Measurements from ENCODE around the gene PROB1. TPM values are rescaled to one million over a fixed set of nuclear protein-coding genes. Genes with fewer than 3 reads are reported as not detected.

PROB1 gene
- total and polyA plus RNA-seq, 2 of the 13 experiments (the other 11 are each of a cell fraction or from before 2014, with no cell fraction given): 0.69 to 1.1 TPM

DNA sequence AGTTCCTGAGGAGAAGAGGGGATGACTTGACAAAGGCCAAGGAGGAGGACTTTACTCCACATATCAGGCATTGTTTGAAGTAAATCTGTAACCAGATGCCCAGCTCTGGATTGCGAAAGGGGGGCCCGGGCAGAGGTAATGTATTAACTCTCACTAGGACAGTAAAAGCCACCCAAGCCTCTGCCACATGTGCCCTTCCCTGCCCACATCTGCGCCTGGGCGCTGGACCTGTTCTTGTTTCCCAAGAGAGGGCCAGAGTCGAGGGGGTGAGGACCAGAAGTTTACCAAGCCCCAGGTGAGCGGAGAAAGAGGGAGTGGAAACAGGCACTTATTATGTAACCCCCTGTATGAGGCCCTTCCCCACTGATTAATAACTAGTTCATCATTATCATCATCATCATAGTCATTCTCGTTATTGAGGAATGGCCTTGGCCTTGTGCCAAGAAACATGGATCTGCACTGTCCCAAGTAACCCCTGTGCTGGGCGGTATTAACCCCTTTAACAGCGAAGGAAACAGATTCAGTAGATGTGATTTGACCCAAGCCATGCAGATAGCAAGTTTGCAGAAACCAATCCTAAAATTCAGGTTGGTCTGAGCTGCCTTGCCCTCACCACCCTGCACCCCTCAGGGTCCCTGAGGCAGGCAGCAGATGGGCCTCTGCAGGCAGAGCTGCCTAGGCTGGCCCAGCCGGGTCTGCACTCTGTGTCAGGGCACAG is 11.5 kb downstream of the PROB1 start, which contains the start of gene SLC23A1 (continued):
- TF ChIP-seq ZNF687 (CRISPR knock-in tag; IDR thresholded peaks at IDR 0.05): peak; percentile 33; the same call in 1 of the 2 replicates
- TF ChIP-seq LCORL (IDR thresholded peaks at IDR 0.05): peak; percentile 40; the same call in 1 of the 2 replicates
- TF ChIP-seq LCORL (CRISPR knock-in tag; IDR thresholded peaks at IDR 0.05): 0 out of 2 replicates have a peak, but pooled peaks have one; percentile 8
- TF ChIP-seq HOXA5 (CRISPR knock-in tag; IDR thresholded peaks at IDR 0.05): no peak
- TF ChIP-seq TMF1 (CRISPR knock-in tag; IDR thresholded peaks at IDR 0.05; ENCODE audit: low read depth): no peak
- peak; percentile 42; the same call in 1 of the 2 replicates for TF ChIP-seq HDAC2 (CRISPR knock-in tag; IDR thresholded peaks at IDR 0.05)
- no peak for TF ChIP-seq EHMT2 (IDR thresholded peaks at IDR 0.05; ENCODE audit: borderline replicate concordance, low read depth, low read length)
- no peak for TF ChIP-seq ZNF496 (CRISPR knock-in tag; IDR thresholded peaks at IDR 0.05; ENCODE audit: insufficient replicate concordance)
- TF ChIP-seq, protein P1, sequence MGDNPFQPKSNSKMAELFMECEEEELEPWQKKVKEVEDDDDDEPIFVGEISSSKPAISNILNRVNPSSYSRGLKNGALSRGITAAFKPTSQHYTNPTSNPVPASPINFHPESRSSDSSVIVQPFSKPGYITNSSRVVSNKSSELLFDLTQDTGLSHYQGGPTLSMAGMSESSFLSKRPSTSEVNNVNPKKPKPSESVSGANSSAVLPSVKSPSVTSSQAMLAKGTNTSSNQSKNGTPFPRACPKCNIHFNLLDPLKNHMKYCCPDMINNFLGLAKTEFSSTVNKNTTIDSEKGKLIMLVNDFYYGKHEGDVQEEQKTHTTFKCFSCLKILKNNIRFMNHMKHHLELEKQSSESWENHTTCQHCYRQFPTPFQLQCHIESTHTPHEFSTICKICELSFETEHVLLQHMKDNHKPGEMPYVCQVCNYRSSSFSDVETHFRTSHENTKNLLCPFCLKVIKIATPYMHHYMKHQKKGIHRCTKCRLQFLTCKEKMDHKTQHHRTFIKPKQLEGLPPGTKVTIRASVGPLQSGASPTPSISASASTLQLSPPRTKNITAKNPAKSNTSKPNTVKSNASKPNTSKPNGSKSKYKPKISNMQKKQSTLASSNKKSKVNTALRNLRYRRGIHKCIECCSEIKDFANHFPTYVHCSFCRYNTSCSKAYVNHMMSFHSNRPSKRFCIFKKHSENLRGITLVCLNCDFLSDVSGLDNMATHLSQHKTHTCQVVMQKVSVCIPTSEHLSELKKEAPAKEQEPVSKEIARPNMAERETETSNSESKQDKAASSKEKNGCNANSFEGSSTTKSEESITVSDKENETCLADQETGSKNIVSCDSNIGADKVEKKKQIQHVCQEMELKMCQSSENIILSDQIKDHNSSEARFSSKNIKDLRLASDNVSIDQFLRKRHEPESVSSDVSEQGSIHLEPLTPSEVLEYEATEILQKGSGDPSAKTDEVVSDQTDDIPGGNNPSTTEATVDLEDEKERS (CRISPR knock-in tag; IDR thresholded peaks at IDR 0.05): 0 out of 2 replicates have a peak, but pooled peaks have one; percentile 42
- TF ChIP-seq NFKBIZ (CRISPR knock-in tag; IDR thresholded peaks at IDR 0.05): no peak
- TF ChIP-seq ZNF331 (CRISPR knock-in tag; IDR thresholded peaks at IDR 0.05): 0 out of 2 replicates have a peak, but pooled peaks have one; percentile 9
- TF ChIP-seq ZNF12 (CRISPR knock-in tag; IDR thresholded peaks at IDR 0.05): no peak
- TF ChIP-seq ZNF232 (CRISPR knock-in tag; IDR thresholded peaks at IDR 0.05; ENCODE audit: borderline replicate concordance): no peak
- TF ChIP-seq, protein P2, sequence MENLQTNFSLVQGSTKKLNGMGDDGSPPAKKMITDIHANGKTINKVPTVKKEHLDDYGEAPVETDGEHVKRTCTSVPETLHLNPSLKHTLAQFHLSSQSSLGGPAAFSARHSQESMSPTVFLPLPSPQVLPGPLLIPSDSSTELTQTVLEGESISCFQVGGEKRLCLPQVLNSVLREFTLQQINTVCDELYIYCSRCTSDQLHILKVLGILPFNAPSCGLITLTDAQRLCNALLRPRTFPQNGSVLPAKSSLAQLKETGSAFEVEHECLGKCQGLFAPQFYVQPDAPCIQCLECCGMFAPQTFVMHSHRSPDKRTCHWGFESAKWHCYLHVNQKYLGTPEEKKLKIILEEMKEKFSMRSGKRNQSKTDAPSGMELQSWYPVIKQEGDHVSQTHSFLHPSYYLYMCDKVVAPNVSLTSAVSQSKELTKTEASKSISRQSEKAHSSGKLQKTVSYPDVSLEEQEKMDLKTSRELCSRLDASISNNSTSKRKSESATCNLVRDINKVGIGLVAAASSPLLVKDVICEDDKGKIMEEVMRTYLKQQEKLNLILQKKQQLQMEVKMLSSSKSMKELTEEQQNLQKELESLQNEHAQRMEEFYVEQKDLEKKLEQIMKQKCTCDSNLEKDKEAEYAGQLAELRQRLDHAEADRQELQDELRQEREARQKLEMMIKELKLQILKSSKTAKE (CRISPR knock-in tag; IDR thresholded peaks at IDR 0.05; ENCODE audit: borderline replicate concordance): no peak
- TF ChIP-seq IRX3 (CRISPR knock-in tag; IDR thresholded peaks at IDR 0.05; ENCODE audit: borderline replicate concordance, low read depth): no peak
- TF ChIP-seq ZKSCAN8 (CRISPR knock-in tag; IDR thresholded peaks at IDR 0.05; ENCODE audit: borderline replicate concordance): no peak
- TF ChIP-seq, protein P3, sequence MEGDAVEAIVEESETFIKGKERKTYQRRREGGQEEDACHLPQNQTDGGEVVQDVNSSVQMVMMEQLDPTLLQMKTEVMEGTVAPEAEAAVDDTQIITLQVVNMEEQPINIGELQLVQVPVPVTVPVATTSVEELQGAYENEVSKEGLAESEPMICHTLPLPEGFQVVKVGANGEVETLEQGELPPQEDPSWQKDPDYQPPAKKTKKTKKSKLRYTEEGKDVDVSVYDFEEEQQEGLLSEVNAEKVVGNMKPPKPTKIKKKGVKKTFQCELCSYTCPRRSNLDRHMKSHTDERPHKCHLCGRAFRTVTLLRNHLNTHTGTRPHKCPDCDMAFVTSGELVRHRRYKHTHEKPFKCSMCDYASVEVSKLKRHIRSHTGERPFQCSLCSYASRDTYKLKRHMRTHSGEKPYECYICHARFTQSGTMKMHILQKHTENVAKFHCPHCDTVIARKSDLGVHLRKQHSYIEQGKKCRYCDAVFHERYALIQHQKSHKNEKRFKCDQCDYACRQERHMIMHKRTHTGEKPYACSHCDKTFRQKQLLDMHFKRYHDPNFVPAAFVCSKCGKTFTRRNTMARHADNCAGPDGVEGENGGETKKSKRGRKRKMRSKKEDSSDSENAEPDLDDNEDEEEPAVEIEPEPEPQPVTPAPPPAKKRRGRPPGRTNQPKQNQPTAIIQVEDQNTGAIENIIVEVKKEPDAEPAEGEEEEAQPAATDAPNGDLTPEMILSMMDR (CRISPR knock-in tag; IDR thresholded peaks at IDR 0.05): no peak
- TF ChIP-seq ZNF549 (CRISPR knock-in tag; IDR thresholded peaks at IDR 0.05): no peak
- TF ChIP-seq FLYWCH1 (CRISPR knock-in tag; IDR thresholded peaks at IDR 0.05): no peak
